GM12892 (cell line): Measurements from ENCODE around the gene ETV3.

Experiments
- POLR2A ChIP-seq: IDR thresholded peaks from 2 replicates; pipeline ENCODE4 v1.6.1; 2011; ENCODE audit warnings: low read depth, low read length, control low read depth
- POLR2AphosphoS5 ChIP-seq: IDR thresholded peaks from 2 replicates; pipeline ENCODE4 v1.6.1; 2011; ENCODE audit warnings: low read depth, low read length, control low read depth

- TF ChIP-seq POLR2AphosphoS5 (no peak), POLR2A (no peak)
Measured at GRCh38 chr1:157073944-157074685, 64.1 kb downstream of the ETV3 start.
